Gastroesophageal sphincter (tissue), 4 donors: Measurements from ENCODE around the gene TRAPPC5. TPM values are rescaled to one million over a fixed set of nuclear protein-coding genes. Genes with fewer than 3 reads are reported as not detected.

Source experiments
- ATAC-seq: fragments of 150-250 bp; one replicate; pipeline ENCODE4 v1.9.1; 2016; ENCODE audit warnings: mild to moderate bottlenecking, moderate library complexity
- H3K27ac ChIP-seq, 4 donors: fragments of 200-600 bp; sonication (generic) in 3 of 4; 1 replicate in 3 of 4; 2 replicates in 1 of 4; pipeline ENCODE4 v1.5.1; 2016 to 2019
- H3K27me3 ChIP-seq: fragments of 200-600 bp; sonication (generic); one replicate; pipeline ENCODE4 v1.5.1; 2019
- H3K36me3 ChIP-seq, 2 donors: fragments of 200-600 bp; sonication (generic); one replicate each; pipeline ENCODE4 v1.5.1; 2019; ENCODE audit warnings: control low read depth in 1 of 2
- H3K4me1 ChIP-seq, 3 donors: fragments of 200-600 bp; sonication (generic); 1 replicate in 2 of 3; 2 replicates in 1 of 3; pipeline ENCODE4 v1.5.1; 2016 to 2019; ENCODE audit warnings: control low read depth in 2 of 3
- H3K4me3 ChIP-seq, 2 donors: fragments of 200-600 bp; sonication (generic); one replicate each; pipeline ENCODE4 v1.5.1; 2019; ENCODE audit warnings: mild to moderate bottlenecking in 1 of 2, moderate library complexity in 1 of 2
- H3K9me3 ChIP-seq, 3 donors: fragments of 200-600 bp; sonication (generic); one replicate each; pipeline ENCODE4 v1.5.1; 2017 to 2019; ENCODE audit warnings: control low read depth in 2 of 3
- EP300 ChIP-seq: sonication (generic); formaldehyde crosslinking; IDR thresholded peaks from one replicate; pipeline ENCODE4 v1.6.1; 2017; ENCODE audit warnings: antibody characterized with exemption, mild to moderate bottlenecking
- POLR2A ChIP-seq, 2 donors: fragments of 450-650 bp; IDR thresholded peaks; one replicate each; pipeline ENCODE4 v1.6.1; 2017; ENCODE audit warnings: antibody characterized with exemption in 2 of 2, mild to moderate bottlenecking in 2 of 2, moderate library complexity in 1 of 2
- POLR2AphosphoS5 ChIP-seq: sonication (generic); formaldehyde crosslinking; IDR thresholded peaks from one replicate; pipeline ENCODE4 v1.6.1; 2017; ENCODE audit warnings: antibody characterized with exemption
- WGBS, 2 donors: methylation state at CpG; one replicate each; pipeline ENCODE4 v1.1.5; 2018; ENCODE audit warnings: low coverage in 1 of 2; 5-methylcytosine and 5-hydroxymethylcytosine counted together
- total RNA-seq, 4 donors: library from RNA; depleted of rRNA; stranded (reverse); fragments of >200 nt; gene quantifications; one replicate each; pipeline ENCODE4 v1.1.0, GENCODE V29; 2016
- TF ChIP-seq, protein P1 (sequence below), 4 experiments: fragments of 200-600 bp in 2 of 4; fragments of 450-650 bp in 2 of 4; sonication (generic) in 1 of 4; IDR thresholded peaks; one replicate each; pipeline ENCODE4 v1.5.1; 2017 to 2019; ENCODE audit warnings: antibody characterized with exemption in 4 of 4, mild to moderate bottlenecking in 2 of 4, moderate library complexity in 2 of 4

The TRAPPC5 gene
- total RNA-seq, 4 donors from 2014 or later, result 56.0 to 69.0 (median 64.0) TPM

DNA sequence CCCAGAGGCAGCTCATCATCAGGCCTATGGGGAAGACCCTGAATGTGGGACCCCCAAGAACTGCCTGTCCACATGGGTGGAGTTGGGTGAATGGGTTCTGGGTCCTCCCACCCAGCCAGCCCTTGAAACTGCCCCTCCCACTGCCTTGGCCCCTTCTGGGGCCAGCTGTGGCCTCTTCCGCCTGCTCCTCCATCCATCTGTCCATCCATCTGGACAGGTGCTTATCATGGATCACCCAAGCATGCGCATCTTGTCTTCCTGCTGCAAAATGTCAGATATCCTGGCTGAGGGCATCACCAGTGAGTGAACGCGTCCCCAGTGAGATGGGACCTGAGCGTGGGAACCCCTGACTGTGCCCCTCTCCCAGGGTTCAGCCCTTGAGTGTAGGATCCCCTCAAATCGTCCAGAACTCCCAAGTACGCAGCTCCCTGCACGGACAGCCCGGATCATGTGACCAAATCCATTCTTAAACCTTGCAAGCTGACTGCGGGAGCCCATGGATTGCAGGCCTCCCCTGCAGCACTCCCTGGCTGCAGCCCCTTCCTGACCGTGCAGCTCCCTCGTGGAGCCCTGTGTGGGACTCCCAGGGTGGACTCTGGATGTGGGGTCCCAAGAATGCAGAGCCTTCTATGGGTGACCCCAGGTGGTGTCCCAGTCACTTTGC, 41.7 kb upstream of the TRAPPC5 start:
- H3K9me3 ChIP-seq, result no peaks in the 10 kb centered on the region
- 100% methylated on average over 1 of the region's 12 CpGs; no CpG with 5 or more reads in 1 of the 2 donors for WGBS, 2 donors
- no peaks in the 10 kb centered on the region for H3K36me3 ChIP-seq
- H3K27me3 ChIP-seq, result peaks cover 88% of the 10 kb centered on the region
- ATAC-seq, result no peak
- H3K4me1 ChIP-seq, result peaks cover 0 to 10% (median 3%) of the 10 kb centered on the region in 3 donors
- TF ChIP-seq POLR2AphosphoS5 (no peak), POLR2A (IDR thresholded peaks at IDR 0.05) (no peak), EP300 (no peak)
- TF ChIP-seq, protein P1, sequence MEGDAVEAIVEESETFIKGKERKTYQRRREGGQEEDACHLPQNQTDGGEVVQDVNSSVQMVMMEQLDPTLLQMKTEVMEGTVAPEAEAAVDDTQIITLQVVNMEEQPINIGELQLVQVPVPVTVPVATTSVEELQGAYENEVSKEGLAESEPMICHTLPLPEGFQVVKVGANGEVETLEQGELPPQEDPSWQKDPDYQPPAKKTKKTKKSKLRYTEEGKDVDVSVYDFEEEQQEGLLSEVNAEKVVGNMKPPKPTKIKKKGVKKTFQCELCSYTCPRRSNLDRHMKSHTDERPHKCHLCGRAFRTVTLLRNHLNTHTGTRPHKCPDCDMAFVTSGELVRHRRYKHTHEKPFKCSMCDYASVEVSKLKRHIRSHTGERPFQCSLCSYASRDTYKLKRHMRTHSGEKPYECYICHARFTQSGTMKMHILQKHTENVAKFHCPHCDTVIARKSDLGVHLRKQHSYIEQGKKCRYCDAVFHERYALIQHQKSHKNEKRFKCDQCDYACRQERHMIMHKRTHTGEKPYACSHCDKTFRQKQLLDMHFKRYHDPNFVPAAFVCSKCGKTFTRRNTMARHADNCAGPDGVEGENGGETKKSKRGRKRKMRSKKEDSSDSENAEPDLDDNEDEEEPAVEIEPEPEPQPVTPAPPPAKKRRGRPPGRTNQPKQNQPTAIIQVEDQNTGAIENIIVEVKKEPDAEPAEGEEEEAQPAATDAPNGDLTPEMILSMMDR (IDR thresholded peaks at IDR 0.05), result no peak
- no peak overlapping the region for H3K27ac ChIP-seq
- H3K4me3 ChIP-seq, result no peak overlapping the region

DNA sequence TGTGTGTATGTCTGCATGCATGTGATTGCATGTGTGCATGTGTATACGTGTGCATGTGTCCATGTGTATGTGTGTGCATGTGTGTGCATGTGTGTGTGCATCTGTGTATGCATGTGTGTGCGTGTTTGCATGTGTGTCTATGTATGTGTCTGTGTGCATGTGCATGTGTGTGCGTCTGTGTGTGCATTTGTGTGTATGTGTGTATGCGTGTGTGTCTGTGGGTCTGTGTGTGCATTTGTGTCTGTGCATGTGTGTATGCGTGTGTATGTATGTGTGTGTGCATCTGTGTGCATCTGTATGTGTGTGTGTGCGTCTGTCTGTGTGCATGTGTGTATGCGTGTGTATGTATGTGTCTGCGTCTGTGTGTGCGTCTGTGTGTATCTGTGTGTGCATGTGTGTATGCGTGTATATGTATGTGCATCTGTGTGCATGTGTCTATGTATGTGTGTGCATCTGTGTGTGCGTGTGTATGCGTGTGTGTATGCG, 40.7 kb upstream of the TRAPPC5 start:
- Histone ChIP-seq H3K27ac (no peak overlapping the region), H3K4me1 (peaks cover 0 to 10% (median 3%) of the 10 kb centered on the region in 3 donors), H3K4me3 (no peak overlapping the region), H3K36me3 (no peaks in the 10 kb centered on the region), H3K9me3 (no peaks in the 10 kb centered on the region), H3K27me3 (peaks cover 98% of the 10 kb centered on the region)
- WGBS, 2 donors, result 92 to 100% methylated on average over 1 to 9 of the region's 13 CpGs
- TF ChIP-seq POLR2A (IDR thresholded peaks at IDR 0.05) (no peak), EP300 (no peak), POLR2AphosphoS5 (no peak)
- TF ChIP-seq, protein P1 (IDR thresholded peaks at IDR 0.05), result no peak
- ATAC-seq, result no peak

DNA sequence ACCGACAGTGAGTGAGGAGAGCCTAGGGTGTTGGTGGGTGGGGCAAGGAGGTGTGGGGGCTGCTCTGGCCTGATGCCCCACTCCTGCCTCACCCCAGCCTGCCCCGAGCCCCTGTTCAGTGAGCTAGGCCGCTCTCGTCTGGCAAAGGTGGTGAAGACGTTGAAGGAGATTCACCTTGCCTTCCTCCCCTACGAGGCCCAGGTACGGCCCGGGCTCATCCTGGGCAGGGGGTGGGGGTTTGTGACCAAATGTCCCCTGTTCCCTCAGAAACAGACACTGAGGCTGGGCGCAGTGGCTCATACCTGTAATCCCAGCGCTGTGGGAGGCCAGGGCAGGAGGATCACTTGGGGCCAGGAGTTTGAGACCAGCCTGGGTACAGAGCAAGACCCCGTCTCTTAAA, 39.8 kb upstream of the TRAPPC5 start:
- H3K4me3 ChIP-seq, result no peak overlapping the region
- TF ChIP-seq, protein P1 (IDR thresholded peaks at IDR 0.05), result no peak
- TF ChIP-seq EP300 (no peak), POLR2AphosphoS5 (no peak), POLR2A (IDR thresholded peaks at IDR 0.05) (no peak)
- H3K27ac ChIP-seq, result no peak overlapping the region
- no peak for ATAC-seq
- H3K36me3 ChIP-seq, result no peaks in the 10 kb centered on the region
- H3K9me3 ChIP-seq, result no peaks in the 10 kb centered on the region
- 100% methylated on average over 1 of the region's 11 CpGs; no CpG with 5 or more reads in 1 of the 2 donors for WGBS, 2 donors
- H3K4me1 ChIP-seq, result peaks cover 0 to 10% (median 3%) of the 10 kb centered on the region in 3 donors
- peaks cover 99% of the 10 kb centered on the region for H3K27me3 ChIP-seq

DNA sequence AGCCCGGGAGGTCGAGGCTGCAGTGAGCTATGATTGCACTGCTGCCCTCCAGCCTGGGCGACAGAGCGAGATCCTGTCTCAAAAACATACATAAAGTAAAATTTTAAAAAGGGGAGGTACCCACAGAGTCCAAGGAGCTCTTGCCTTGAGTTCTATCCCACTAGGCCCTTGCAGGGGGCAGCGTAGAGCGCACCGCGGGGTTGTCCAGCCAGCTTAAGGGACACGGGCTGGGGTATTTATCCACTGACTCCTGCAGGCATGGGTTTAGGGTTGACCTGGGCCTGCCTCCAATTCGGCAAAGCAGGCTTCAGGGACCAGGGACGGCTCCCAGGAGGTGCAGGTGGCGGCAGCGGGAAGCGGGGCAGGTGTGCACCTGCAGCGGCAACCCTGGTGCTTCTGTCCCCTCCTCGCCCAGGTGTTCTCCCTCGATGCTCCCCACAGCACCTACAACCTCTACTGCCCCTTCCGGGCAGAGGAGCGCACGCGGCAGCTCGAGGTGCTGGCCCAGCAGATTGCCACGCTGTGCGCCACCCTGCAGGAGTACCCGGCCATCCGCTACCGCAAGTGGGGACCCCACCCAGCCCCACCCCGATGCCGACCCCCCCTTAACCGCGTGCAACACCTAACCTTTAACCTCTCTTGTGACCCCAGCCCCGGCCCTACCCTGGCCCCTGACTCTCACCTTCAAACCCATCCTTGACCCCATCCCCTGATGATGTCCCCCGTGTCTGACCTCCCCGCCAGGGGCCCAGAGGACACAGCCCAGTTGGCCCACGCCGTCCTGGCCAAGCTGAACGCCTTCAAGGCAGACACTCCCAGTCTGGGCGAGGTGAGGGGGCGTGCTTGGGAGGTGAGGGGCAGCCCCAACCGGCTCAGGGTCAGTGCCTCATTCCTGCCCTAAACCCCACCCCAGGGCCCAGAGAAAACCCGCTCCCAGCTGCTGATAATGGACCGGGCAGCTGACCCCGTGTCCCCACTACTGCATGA, 39.0 kb upstream of the TRAPPC5 start:
- Histone ChIP-seq H3K4me3 (no peak overlapping the region), H3K9me3 (no peaks in the 10 kb centered on the region), H3K27me3 (peaks cover 99% of the 10 kb centered on the region), H3K4me1 (peaks cover 0 to 8% (median 3%) of the 10 kb centered on the region in 3 donors), H3K36me3 (no peaks in the 10 kb centered on the region), H3K27ac (no peak overlapping the region)
- 58 to 84% methylated on average over 2 to 4 of the region's 43 CpGs for WGBS, 2 donors
- TF ChIP-seq, protein P1 (IDR thresholded peaks at IDR 0.05), result no peak
- no peak for ATAC-seq
